ENCODE measurements around the gene HSDL1. TPM values are rescaled to one million over a fixed set of nuclear protein-coding genes. Genes with fewer than 3 reads are reported as not detected.
A peak's percentile ranks its signal among the peaks of the same experiment; 100 is the strongest.

HSDL1 gene
- polyA plus RNA-seq, 1 experiment, result 12.1 TPM

- TF ChIP-seq CTCF (IDR thresholded peaks at IDR 0.05; ENCODE audit: insufficient read depth, low read depth, low read length), result no peak
- ChIA-PET CTCF (no interaction called here), POLR2A (no interaction called here)
- Histone ChIP-seq H3K36me3 (ENCODE audit: control insufficient read depth, insufficient read depth, low read length) (no peaks in the 10 kb centered on the region), H3K27me3 (ENCODE audit: control insufficient read depth, insufficient read depth, low read length) (peaks cover 3% of the 10 kb centered on the region; the same call in 1 of the 2 replicates), H3K4me3 (ENCODE audit: low read depth, low read length) (no peak overlapping the region)
- DNase-seq (ENCODE audit: low read depth), result no peak
Measured at GRCh38 chr16:84150926-84151325, 5.9 kb upstream of the HSDL1 start.

- ChIA-PET POLR2A (no interaction called here), CTCF (interaction anchor here (0.9 to 1.2 kb wide), 2 partner anchors 27 to 60 kb away, joined by 3 to 5 read pairs; partner anchors contain the start of gene MBTPS1)
- no peaks in the 10 kb centered on the region for H3K36me3 ChIP-seq (ENCODE audit: control insufficient read depth, insufficient read depth, low read length)
- H3K4me3 ChIP-seq (ENCODE audit: low read depth, low read length), result peak overlapping the region; percentile 98
- no peak for DNase-seq (ENCODE audit: low read depth)
- TF ChIP-seq CTCF (IDR thresholded peaks at IDR 0.05; ENCODE audit: insufficient read depth, low read depth, low read length), result peak; percentile 35
- H3K27me3 ChIP-seq (ENCODE audit: control insufficient read depth, insufficient read depth, low read length), result peaks cover 2% of the 10 kb centered on the region; the same call in 1 of the 2 replicates
Measured at GRCh38 chr16:84144209-84144858, 643 bp downstream of the HSDL1 start.

DNA sequence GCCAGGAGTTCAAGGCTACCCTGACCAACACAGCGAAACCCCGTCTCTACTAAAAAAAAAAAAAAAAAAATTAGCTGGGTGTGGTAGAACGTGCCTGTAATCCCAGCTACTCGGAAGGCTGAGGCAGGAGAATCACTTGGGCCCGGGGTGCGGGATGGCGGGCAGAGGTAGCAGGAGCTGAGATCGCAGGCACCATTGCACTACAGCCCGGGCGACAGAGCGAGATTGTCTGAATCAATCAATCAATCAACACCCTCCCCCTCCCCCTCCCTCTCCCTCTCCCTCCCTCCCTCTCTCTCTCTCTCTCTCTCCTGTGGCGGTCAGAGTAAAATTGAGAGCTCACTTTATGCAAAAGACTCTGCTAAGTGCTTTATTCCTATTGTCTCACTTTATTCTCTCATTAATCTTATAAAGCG is 1.2 kb downstream of the HSDL1 start:
- Histone ChIP-seq H3K4me3 (ENCODE audit: low read depth, low read length) (peak overlapping the region; percentile 98), H3K36me3 (ENCODE audit: control insufficient read depth, insufficient read depth, low read length) (no peaks in the 10 kb centered on the region), H3K27me3 (ENCODE audit: control insufficient read depth, insufficient read depth, low read length) (peaks cover 2% of the 10 kb centered on the region; the same call in 1 of the 2 replicates)
- POLR2A ChIA-PET, result no interaction called here
- CTCF ChIA-PET, result no interaction called here
- DNase-seq (ENCODE audit: low read depth), result no peak
- TF ChIP-seq CTCF (IDR thresholded peaks at IDR 0.05; ENCODE audit: insufficient read depth, low read depth, low read length), result no peak

- POLR2A ChIA-PET, result no interaction called here
- CTCF ChIA-PET, result interaction anchor here (0.7 kb wide), 1 partner anchor 161 kb away, joined by 3 read pairs; no protein-coding TSS in a partner anchor
- DNase-seq (ENCODE audit: low read depth), result no peak
- Histone ChIP-seq H3K36me3 (ENCODE audit: control insufficient read depth, insufficient read depth, low read length) (no peaks in the 10 kb centered on the region), H3K4me3 (ENCODE audit: low read depth, low read length) (no peak overlapping the region), H3K27me3 (ENCODE audit: control insufficient read depth, insufficient read depth, low read length) (peaks cover 2% of the 10 kb centered on the region; the same call in 1 of the 2 replicates)
- no peak for TF ChIP-seq CTCF (IDR thresholded peaks at IDR 0.05; ENCODE audit: insufficient read depth, low read depth, low read length)
Measured at GRCh38 chr16:84143081-84143480, 1.9 kb downstream of the HSDL1 start.

- H3K36me3 ChIP-seq (ENCODE audit: control insufficient read depth, insufficient read depth, low read length), result no peaks in the 10 kb centered on the region
- no peak for DNase-seq (ENCODE audit: low read depth)
- no peak overlapping the region for H3K4me3 ChIP-seq (ENCODE audit: low read depth, low read length)
- POLR2A ChIA-PET, result no interaction called here
- TF ChIP-seq CTCF (IDR thresholded peaks at IDR 0.05; ENCODE audit: insufficient read depth, low read depth, low read length), result no peak
- no peaks in the 10 kb centered on the region; the same call in 1 of the 2 replicates for H3K27me3 ChIP-seq (ENCODE audit: control insufficient read depth, insufficient read depth, low read length)
- CTCF ChIA-PET, result no interaction called here
Measured at GRCh38 chr16:84141143-84141670, 3.8 kb downstream of the HSDL1 start.

Measured in BJ (cell line).